SK-N-SH (cell line): Measurements from ENCODE around the gene KRT85.

Experiments used
- ELF1 ChIP-seq: IDR thresholded peaks from 2 replicates; pipeline ENCODE4 v1.4.0; 2012
- FOXM1 ChIP-seq: IDR thresholded peaks from 2 replicates; pipeline ENCODE4 v1.4.0; 2012; ENCODE audit warnings: low read depth, mild to moderate bottlenecking
- GABPA ChIP-seq: IDR thresholded peaks from 2 replicates; pipeline ENCODE4 v1.4.0; 2012; ENCODE audit warnings: low read depth, mild to moderate bottlenecking
- JUND ChIP-seq: IDR thresholded peaks from 2 replicates; pipeline ENCODE4 v1.4.0; 2012
- MEF2A ChIP-seq: IDR thresholded peaks from 2 replicates; pipeline ENCODE4 v1.4.0; 2012; ENCODE audit warnings: low read depth, borderline replicate concordance
- MXI1 ChIP-seq: IDR thresholded peaks from 2 replicates; pipeline ENCODE4 v1.6.1; 2012; ENCODE audit warnings: mild to moderate bottlenecking, low read depth, low read length, improper control_type of control experiment
- NFIC ChIP-seq: IDR thresholded peaks from 2 replicates; pipeline ENCODE4 v1.4.0; 2012; ENCODE audit warnings: borderline replicate concordance
- POLR2AphosphoS5 ChIP-seq: IDR thresholded peaks from 2 replicates; pipeline ENCODE4 v1.6.1; 2012; ENCODE audit warnings: low read depth, low read length
- TEAD4 ChIP-seq: IDR thresholded peaks from 2 replicates; pipeline ENCODE4 v1.4.0; 2012; ENCODE audit warnings: mild to moderate bottlenecking, borderline replicate concordance; ENCODE audit not compliant: insufficient read depth
- YY1 ChIP-seq: IDR thresholded peaks from 2 replicates; pipeline ENCODE4 v1.4.0; 2012; ENCODE audit warnings: low read depth, mild to moderate bottlenecking
- TF ChIP-seq, protein P1 (sequence below): fragments of 200-600 bp; sonication (generic); IDR thresholded peaks from 2 replicates; pipeline ENCODE4 v1.6.1; 2017; ENCODE audit warnings: antibody characterized with exemption, mild to moderate bottlenecking, moderate library complexity
- TF ChIP-seq, protein P2 (sequence below): fragments of 150-350 bp; IDR thresholded peaks from 2 replicates; pipeline ENCODE4 v1.6.1; 2017; ENCODE audit warnings: antibody characterized with exemption, low read length, low read depth, borderline replicate concordance
- TF ChIP-seq, protein P3 (sequence below): IDR thresholded peaks from 2 replicates; pipeline ENCODE4 v1.4.0; 2012; ENCODE audit warnings: low read depth

DNA sequence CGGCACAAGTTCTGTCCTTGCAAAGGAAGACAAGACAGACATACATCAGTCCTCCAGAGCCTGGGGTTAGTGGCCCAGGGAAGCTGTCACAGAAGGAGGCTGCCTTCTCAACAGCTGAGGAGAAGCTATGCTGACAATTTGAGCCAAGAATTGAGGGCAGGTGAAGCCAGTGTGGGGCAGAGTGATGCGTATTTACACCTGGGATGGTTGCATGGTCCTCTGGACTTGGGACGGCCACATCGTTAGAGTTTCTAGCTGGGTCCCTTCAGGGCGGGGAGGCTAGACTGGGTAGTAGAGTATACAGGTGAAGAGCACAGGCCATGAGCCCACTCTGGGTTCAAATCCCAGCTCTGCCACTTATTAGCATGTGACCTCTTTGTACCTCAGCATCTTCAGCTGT, 16.5 kb downstream of the KRT85 start:
- no peak for TF ChIP-seq ELF1
- no peak for TF ChIP-seq TEAD4
- no peak for TF ChIP-seq POLR2AphosphoS5
- TF ChIP-seq, protein P1, sequence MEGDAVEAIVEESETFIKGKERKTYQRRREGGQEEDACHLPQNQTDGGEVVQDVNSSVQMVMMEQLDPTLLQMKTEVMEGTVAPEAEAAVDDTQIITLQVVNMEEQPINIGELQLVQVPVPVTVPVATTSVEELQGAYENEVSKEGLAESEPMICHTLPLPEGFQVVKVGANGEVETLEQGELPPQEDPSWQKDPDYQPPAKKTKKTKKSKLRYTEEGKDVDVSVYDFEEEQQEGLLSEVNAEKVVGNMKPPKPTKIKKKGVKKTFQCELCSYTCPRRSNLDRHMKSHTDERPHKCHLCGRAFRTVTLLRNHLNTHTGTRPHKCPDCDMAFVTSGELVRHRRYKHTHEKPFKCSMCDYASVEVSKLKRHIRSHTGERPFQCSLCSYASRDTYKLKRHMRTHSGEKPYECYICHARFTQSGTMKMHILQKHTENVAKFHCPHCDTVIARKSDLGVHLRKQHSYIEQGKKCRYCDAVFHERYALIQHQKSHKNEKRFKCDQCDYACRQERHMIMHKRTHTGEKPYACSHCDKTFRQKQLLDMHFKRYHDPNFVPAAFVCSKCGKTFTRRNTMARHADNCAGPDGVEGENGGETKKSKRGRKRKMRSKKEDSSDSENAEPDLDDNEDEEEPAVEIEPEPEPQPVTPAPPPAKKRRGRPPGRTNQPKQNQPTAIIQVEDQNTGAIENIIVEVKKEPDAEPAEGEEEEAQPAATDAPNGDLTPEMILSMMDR = no peak
- TF ChIP-seq JUND = no peak
- no peak for TF ChIP-seq FOXM1
- TF ChIP-seq, protein P2, sequence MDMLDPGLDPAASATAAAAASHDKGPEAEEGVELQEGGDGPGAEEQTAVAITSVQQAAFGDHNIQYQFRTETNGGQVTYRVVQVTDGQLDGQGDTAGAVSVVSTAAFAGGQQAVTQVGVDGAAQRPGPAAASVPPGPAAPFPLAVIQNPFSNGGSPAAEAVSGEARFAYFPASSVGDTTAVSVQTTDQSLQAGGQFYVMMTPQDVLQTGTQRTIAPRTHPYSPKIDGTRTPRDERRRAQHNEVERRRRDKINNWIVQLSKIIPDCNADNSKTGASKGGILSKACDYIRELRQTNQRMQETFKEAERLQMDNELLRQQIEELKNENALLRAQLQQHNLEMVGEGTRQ = no peak
- no peak for TF ChIP-seq NFIC
- TF ChIP-seq GABPA = no peak
- TF ChIP-seq YY1 = no peak
- no peak for TF ChIP-seq MEF2A
- no peak for TF ChIP-seq MXI1
- TF ChIP-seq, protein P3, sequence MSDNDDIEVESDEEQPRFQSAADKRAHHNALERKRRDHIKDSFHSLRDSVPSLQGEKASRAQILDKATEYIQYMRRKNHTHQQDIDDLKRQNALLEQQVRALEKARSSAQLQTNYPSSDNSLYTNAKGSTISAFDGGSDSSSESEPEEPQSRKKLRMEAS = no peak
